ENCODE data around the gene COLQ. TPM values are rescaled to one million over a fixed set of nuclear protein-coding genes. Genes with fewer than 3 reads are reported as not detected.

COLQ gene
- total RNA-seq, 4 donors from 2014 or later, result 2.6 to 21.3 (median 4.0) TPM

DNA sequence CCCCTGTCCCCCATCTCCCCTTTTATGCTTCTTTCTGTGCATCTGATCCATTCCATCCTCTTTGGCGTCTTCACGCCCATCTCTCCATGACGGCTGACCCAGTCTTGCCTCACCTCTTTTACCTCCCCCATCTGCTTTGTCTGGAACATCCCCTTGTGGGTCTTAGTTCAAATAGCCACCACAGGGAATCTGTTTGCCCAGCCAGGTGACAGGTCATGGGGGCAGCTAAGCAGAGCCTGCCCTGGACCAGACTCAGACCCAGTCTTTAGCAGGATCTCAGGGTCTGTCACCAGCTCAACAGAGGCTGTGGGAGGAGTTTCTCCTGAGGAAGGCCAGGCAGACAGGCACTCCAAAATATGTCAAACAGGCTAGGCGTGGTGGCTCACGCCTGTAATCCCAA, 28.1 kb downstream of the COLQ start:
- H3K27ac ChIP-seq, result no peak overlapping the region
- H3K4me1 ChIP-seq, result no peaks in the 10 kb centered on the region
- H3K27me3 ChIP-seq, result no peaks in the 10 kb centered on the region
- no peaks in the 10 kb centered on the region for H3K36me3 ChIP-seq
- no peak overlapping the region for H3K4me3 ChIP-seq
- no peak for DNase-seq
- TF ChIP-seq POLR2A (IDR thresholded peaks at IDR 0.05) (no peak), CTCF (IDR thresholded peaks at IDR 0.05) (no peak)
- H3K9me3 ChIP-seq, result no peaks in the 10 kb centered on the region
- intact Hi-C loops (cut with DNase I; ENCODE audit: low total_unique reads), result no loop called here

- intact Hi-C loops (cut with DNase I; ENCODE audit: low total_unique reads), result no loop called here
- no peak overlapping the region for H3K4me3 ChIP-seq
- H3K9me3 ChIP-seq, result no peaks in the 10 kb centered on the region
- H3K36me3 ChIP-seq, result no peaks in the 10 kb centered on the region
- no peaks in the 10 kb centered on the region for H3K4me1 ChIP-seq
- no peak for DNase-seq
- H3K27me3 ChIP-seq, result no peaks in the 10 kb centered on the region
- no peak overlapping the region for H3K27ac ChIP-seq
- TF ChIP-seq CTCF (IDR thresholded peaks at IDR 0.05), result no peak
- no peak for TF ChIP-seq POLR2A (IDR thresholded peaks at IDR 0.05)
Observed at GRCh38 chr3:15492847-15493360, 28.6 kb downstream of the COLQ start.

GRCh38 chr3:15491143-15491542, 30.4 kb downstream of the COLQ start:
- H3K27me3 ChIP-seq, result no peaks in the 10 kb centered on the region
- no peak overlapping the region for H3K4me3 ChIP-seq
- no peak overlapping the region for H3K27ac ChIP-seq
- no peaks in the 10 kb centered on the region for H3K9me3 ChIP-seq
- no peak for DNase-seq
- H3K36me3 ChIP-seq, result no peaks in the 10 kb centered on the region
- TF ChIP-seq POLR2A (IDR thresholded peaks at IDR 0.05), result no peak
- TF ChIP-seq CTCF (IDR thresholded peaks at IDR 0.05), result no peak
- no peaks in the 10 kb centered on the region for H3K4me1 ChIP-seq
- intact Hi-C loops (cut with DNase I; ENCODE audit: low total_unique reads), result no loop called here

- Histone ChIP-seq H3K27me3 (no peaks in the 10 kb centered on the region), H3K27ac (no peak overlapping the region), H3K9me3 (no peaks in the 10 kb centered on the region), H3K4me1 (no peaks in the 10 kb centered on the region), H3K36me3 (no peaks in the 10 kb centered on the region), H3K4me3 (no peak overlapping the region)
- no peak for DNase-seq
- TF ChIP-seq POLR2A (IDR thresholded peaks at IDR 0.05) (no peak), CTCF (IDR thresholded peaks at IDR 0.05) (no peak)
- intact Hi-C loops (cut with DNase I; ENCODE audit: low total_unique reads), result no loop called here
Observed at GRCh38 chr3:15490158-15490557, 31.3 kb downstream of the COLQ start.

DNA sequence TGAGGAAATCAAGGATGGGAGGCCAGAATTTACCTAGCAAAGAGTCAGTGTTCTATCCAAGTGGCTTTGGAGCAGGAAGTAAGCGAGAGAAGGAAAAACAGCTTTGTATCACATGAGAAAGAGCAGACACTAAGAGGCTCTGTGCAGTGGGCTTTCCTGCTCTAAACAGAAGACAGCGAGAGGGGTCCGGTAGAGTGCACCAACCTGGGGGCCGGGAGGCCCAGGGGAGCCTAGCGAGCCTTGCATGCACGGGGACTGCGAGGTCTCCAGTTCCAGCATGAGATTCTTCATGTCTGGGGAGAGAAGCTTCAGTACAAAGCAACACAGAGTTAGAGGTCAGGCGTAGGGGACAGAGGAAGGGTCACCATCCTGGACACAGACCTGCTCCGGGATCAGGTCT, 33.5 kb downstream of the COLQ start:
- intact Hi-C loops (cut with DNase I; ENCODE audit: low total_unique reads), result no loop called here
- H3K27ac ChIP-seq, result no peak overlapping the region
- no peaks in the 10 kb centered on the region for H3K4me1 ChIP-seq
- DNase-seq, result no peak
- H3K9me3 ChIP-seq, result no peaks in the 10 kb centered on the region
- H3K27me3 ChIP-seq, result no peaks in the 10 kb centered on the region
- TF ChIP-seq POLR2A (IDR thresholded peaks at IDR 0.05), result no peak
- TF ChIP-seq CTCF (IDR thresholded peaks at IDR 0.05), result no peak
- H3K36me3 ChIP-seq, result no peaks in the 10 kb centered on the region
- H3K4me3 ChIP-seq, result no peak overlapping the region
